ENCODE results near the gene PTPRZ1. TPM values are rescaled to one million over a fixed set of nuclear protein-coding genes. Genes with fewer than 3 reads are reported as not detected.

PTPRZ1 gene
- total and polyA plus RNA-seq, 7 donors, result 0.01 to 0.30 (median 0.08) TPM; not detected in 4

DNA sequence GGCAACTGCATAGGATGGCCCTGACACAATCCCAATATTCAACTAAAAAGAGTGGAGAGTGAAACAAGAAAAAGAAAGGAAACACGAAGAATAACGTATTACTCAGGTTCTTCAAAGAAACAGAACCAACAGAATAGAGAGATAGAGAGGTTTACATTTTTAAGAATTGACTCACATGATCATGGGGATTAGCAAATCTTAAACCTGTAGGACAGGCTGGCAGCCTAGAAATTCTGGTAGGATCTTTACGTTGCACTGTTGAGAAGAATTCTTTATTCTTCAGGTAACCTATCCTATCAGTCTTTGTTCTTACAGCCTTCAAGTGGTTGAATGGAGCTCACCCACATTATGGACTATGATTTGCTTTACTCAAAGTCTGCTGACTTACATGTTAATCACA is 167.2 kb downstream of the PTPRZ1 start:
- DNase-seq (no peak), ATAC-seq (no peak)
- TF ChIP-seq, protein P1, sequence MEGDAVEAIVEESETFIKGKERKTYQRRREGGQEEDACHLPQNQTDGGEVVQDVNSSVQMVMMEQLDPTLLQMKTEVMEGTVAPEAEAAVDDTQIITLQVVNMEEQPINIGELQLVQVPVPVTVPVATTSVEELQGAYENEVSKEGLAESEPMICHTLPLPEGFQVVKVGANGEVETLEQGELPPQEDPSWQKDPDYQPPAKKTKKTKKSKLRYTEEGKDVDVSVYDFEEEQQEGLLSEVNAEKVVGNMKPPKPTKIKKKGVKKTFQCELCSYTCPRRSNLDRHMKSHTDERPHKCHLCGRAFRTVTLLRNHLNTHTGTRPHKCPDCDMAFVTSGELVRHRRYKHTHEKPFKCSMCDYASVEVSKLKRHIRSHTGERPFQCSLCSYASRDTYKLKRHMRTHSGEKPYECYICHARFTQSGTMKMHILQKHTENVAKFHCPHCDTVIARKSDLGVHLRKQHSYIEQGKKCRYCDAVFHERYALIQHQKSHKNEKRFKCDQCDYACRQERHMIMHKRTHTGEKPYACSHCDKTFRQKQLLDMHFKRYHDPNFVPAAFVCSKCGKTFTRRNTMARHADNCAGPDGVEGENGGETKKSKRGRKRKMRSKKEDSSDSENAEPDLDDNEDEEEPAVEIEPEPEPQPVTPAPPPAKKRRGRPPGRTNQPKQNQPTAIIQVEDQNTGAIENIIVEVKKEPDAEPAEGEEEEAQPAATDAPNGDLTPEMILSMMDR (IDR thresholded peaks at IDR 0.05), result no peak
- intact Hi-C loops (cut with DNase I), result no loop called here
- no peak overlapping the region for H3K4me3 ChIP-seq
- H3K27me3 ChIP-seq (ENCODE audit: insufficient read depth in 3 of 3, low read length in 2 of 3), result peaks cover 0 to under 1% (median 0%) of the 10 kb centered on the region in 3 donors
- no peaks in the 10 kb centered on the region for H3K4me1 ChIP-seq
- H3K36me3 ChIP-seq (ENCODE audit: insufficient read depth in 1 of 2, low read depth in 1 of 2), result no peaks in the 10 kb centered on the region
- no peaks in the 10 kb centered on the region for H3K9me3 ChIP-seq
- H3K27ac ChIP-seq, result no peak overlapping the region
- 87 to 90% (median 88%) methylated on average over 3 of the region's 3 CpGs for WGBS, 3 donors

DNA sequence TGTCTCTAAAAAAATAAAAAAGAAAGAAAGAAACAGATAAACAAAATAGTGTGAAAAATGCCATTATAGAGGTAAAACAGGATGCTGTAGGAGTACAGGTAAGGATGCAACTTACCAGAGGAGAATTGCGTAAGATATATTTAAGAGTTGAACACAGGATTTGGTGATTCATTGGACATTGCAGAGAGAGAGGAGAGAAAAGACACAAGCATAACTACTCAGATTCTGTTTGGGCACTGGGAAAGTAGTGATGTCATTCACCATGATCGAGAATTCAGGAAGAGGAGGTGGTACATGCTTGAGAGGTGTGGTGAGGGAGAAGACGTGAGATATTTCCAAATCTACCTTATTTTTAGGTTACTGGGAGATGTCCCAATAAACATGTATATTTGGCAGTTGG is 173.4 kb downstream of the PTPRZ1 start:
- H3K36me3 ChIP-seq (ENCODE audit: insufficient read depth in 1 of 2, low read depth in 1 of 2), result no peaks in the 10 kb centered on the region
- ATAC-seq (no peak), DNase-seq (no peak)
- H3K4me3 ChIP-seq, result no peak overlapping the region
- no peaks in the 10 kb centered on the region for H3K9me3 ChIP-seq
- TF ChIP-seq, protein P1 (IDR thresholded peaks at IDR 0.05), result no peak
- no peaks in the 10 kb centered on the region for H3K4me1 ChIP-seq
- WGBS, 3 donors, result 79 to 87% (median 82%) methylated on average over 3 of the region's 3 CpGs
- no peak overlapping the region for H3K27ac ChIP-seq
- peaks cover 0 to 2% (median 0%) of the 10 kb centered on the region in 3 donors for H3K27me3 ChIP-seq (ENCODE audit: insufficient read depth in 3 of 3, low read length in 2 of 3)
- intact Hi-C loops (cut with DNase I), result no loop called here

DNA sequence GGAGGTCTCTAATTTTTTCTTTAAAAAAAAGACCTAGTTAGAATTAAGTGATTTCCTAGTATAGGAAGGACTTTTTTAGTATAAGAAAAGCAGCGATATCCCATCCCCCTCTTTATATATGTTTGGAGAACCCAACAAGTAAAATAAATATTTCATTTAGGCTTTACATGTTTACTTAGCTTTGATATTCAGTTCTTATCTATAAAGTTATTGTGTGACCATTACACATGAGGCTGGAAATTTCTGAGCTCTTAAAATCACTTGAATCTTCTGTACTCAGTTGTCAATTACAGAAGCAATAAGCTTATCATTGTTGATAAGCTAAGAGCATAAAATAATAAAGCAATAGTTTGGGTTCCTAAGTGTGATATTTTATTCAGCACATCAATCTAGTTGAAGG is 181.4 kb downstream of the PTPRZ1 start:
- DNase-seq, result no peak
- ATAC-seq, result no peak
- 97 to 100% (median 100%) methylated on average over 1 of the region's 1 CpG for WGBS, 3 donors
- Histone ChIP-seq H3K4me1 (no peaks in the 10 kb centered on the region), H3K9me3 (no peaks in the 10 kb centered on the region), H3K36me3 (ENCODE audit: insufficient read depth in 1 of 2, low read depth in 1 of 2) (no peaks in the 10 kb centered on the region), H3K27me3 (ENCODE audit: insufficient read depth in 3 of 3, low read length in 2 of 3) (no peaks in the 10 kb centered on the region), H3K4me3 (no peak overlapping the region), H3K27ac (no peak overlapping the region)
- intact Hi-C loops (cut with DNase I), result no loop called here
- TF ChIP-seq, protein P1 (IDR thresholded peaks at IDR 0.05), result no peak

DNA sequence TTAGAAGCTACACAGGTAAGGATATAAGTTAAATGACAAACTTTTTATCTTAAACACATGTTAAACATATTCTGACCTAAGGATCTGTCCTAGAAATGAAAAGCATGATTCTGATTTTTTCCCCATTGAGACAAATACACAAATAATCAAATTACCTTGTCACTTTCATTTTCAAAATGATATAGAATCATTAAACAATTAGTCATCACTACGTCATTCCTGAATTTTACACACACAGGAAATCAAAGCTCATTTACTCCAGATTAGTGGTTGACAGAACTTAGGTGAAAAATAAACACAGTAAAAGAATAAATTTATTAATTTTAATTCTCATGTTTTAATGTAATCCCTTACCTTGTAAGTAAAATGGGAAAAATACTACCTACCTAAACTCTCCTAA is 182.1 kb downstream of the PTPRZ1 start:
- Histone ChIP-seq H3K4me3 (no peak overlapping the region), H3K27ac (no peak overlapping the region), H3K9me3 (no peaks in the 10 kb centered on the region), H3K4me1 (no peaks in the 10 kb centered on the region), H3K36me3 (ENCODE audit: insufficient read depth in 1 of 2, low read depth in 1 of 2) (no peaks in the 10 kb centered on the region), H3K27me3 (ENCODE audit: insufficient read depth in 3 of 3, low read length in 2 of 3) (no peaks in the 10 kb centered on the region)
- DNase-seq (no peak), ATAC-seq (no peak)
- intact Hi-C loops (cut with DNase I), result no loop called here
- TF ChIP-seq, protein P1 (IDR thresholded peaks at IDR 0.05), result no peak
- 58 to 76% (median 62%) methylated on average over 1 of the region's 1 CpG for WGBS, 3 donors

DNA sequence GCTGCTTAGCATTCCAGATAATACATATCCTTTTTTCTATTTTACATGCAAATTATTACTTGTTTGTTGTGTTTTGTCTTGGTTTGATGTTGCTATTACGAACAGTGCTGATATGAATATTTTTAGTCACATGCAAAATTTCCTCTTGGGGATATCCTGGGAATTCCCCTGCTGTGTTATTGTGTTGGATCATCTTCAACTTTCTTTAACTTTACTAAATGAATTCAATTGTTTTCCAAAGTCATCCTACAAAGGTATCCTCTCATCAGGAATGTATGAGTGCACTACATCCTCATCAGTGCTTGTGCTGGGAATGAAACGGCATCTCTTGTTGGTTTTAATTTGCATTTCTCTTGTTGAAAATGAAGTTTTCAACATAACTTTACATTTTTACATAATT is 184.0 kb downstream of the PTPRZ1 start:
- TF ChIP-seq, protein P1 (IDR thresholded peaks at IDR 0.05), result no peak
- no peaks in the 10 kb centered on the region for H3K27me3 ChIP-seq (ENCODE audit: insufficient read depth in 3 of 3, low read length in 2 of 3)
- no peaks in the 10 kb centered on the region for H3K9me3 ChIP-seq
- no peaks in the 10 kb centered on the region for H3K36me3 ChIP-seq (ENCODE audit: insufficient read depth in 1 of 2, low read depth in 1 of 2)
- no peak overlapping the region for H3K27ac ChIP-seq
- 51 to 72% (median 55%) methylated on average over 2 of the region's 2 CpGs for WGBS, 3 donors
- no peak overlapping the region for H3K4me3 ChIP-seq
- intact Hi-C loops (cut with DNase I), result no loop called here
- ATAC-seq, result no peak
- DNase-seq, result no peak
- H3K4me1 ChIP-seq, result no peaks in the 10 kb centered on the region
